ENCODE results near the gene CLSTN3. TPM values are rescaled to one million over a fixed set of nuclear protein-coding genes. Genes with fewer than 3 reads are reported as not detected.

The CLSTN3 gene
- total RNA-seq, 4 donors from 2014 or later, result 13.9 to 98.7 (median 24.4) TPM

DNA sequence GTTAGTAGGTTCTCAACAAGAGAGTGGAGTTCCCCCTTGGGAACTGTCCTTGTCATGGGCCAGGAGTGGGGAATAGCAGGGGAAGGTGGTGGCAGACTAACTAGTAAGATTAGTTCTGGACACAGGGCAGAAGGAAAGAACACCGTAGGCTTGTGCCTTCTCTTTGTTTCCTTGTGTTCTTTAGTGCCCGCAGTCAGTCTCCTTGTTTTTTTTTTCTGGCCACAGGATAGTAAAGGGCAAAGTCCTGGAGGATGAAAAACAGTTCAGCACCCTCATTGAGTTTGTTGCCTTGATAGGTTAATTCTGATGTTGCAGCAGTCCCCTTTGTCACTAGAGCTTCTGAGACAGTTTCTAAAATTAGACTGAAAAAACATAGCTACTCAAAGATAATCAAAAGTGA, 67.7 kb downstream of the CLSTN3 start:
- peak overlapping the region; percentile 52 to 79 (median 66) for H3K27ac ChIP-seq
- intact Hi-C loops (cut with DNase I; ENCODE audit: low total_unique reads), result no loop called here
- H3K4me3 ChIP-seq, result no peak overlapping the region
- WGBS, 2 donors (ENCODE audit: low coverage in 1 of 2), result 58% methylated on average over 2 of the region's 2 CpGs; no CpG with 5 or more reads in 1 of the 2 donors
- H3K27me3 ChIP-seq, result no peaks in the 10 kb centered on the region
- peaks cover 0 to 8% (median 2%) of the 10 kb centered on the region in 4 donors for H3K4me1 ChIP-seq
- no peak for DNase-seq
- H3K36me3 ChIP-seq, result peaks cover 0 to 22% (median 3%) of the 10 kb centered on the region in 4 donors
- TF ChIP-seq POLR2A (IDR thresholded peaks at IDR 0.05) (no peak), EP300 (IDR thresholded peaks at IDR 0.05; ENCODE audit: low read depth) (no peak), POLR2AphosphoS5 (IDR thresholded peaks at IDR 0.05) (peak in 1 of 3 donors; percentile 23)
- TF ChIP-seq, protein P1, sequence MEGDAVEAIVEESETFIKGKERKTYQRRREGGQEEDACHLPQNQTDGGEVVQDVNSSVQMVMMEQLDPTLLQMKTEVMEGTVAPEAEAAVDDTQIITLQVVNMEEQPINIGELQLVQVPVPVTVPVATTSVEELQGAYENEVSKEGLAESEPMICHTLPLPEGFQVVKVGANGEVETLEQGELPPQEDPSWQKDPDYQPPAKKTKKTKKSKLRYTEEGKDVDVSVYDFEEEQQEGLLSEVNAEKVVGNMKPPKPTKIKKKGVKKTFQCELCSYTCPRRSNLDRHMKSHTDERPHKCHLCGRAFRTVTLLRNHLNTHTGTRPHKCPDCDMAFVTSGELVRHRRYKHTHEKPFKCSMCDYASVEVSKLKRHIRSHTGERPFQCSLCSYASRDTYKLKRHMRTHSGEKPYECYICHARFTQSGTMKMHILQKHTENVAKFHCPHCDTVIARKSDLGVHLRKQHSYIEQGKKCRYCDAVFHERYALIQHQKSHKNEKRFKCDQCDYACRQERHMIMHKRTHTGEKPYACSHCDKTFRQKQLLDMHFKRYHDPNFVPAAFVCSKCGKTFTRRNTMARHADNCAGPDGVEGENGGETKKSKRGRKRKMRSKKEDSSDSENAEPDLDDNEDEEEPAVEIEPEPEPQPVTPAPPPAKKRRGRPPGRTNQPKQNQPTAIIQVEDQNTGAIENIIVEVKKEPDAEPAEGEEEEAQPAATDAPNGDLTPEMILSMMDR (IDR thresholded peaks at IDR 0.05), result no peak
- no peaks in the 10 kb centered on the region for H3K9me3 ChIP-seq
- in situ Hi-C loops (cut with MboI; ENCODE audit: low pct_ligation_motif_present in 1 of 4, low pct_unique_long_range_greater_than_20kb in 1 of 4, low sequenced_read_pairs in 3 of 4), result no loop called here

DNA sequence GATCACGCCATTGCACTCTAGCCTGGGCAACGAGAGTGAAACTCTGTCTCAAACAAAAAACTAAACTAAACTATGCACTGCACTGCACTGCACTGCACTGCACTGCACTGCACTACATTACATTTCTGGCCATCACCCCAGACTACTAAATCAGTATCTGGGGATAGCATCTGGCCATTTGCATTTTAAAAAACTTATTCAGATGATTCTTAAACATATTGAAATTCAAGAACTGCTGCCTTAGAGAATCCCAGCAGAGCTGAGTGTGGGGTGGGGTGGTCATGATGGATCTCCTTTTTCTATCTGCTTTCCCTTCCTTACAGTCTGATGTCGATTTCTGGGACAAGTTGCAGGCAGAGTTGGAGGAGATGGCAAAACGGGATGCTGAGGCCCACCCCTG, 72.9 kb downstream of the CLSTN3 start:
- no peak overlapping the region for H3K27ac ChIP-seq
- H3K9me3 ChIP-seq, result no peaks in the 10 kb centered on the region
- H3K36me3 ChIP-seq, result peaks cover 0 to 35% (median 14%) of the 10 kb centered on the region in 4 donors
- intact Hi-C loops (cut with DNase I; ENCODE audit: low total_unique reads), result no loop called here
- H3K4me3 ChIP-seq, result no peak overlapping the region
- no peak for TF ChIP-seq POLR2AphosphoS5 (IDR thresholded peaks at IDR 0.05)
- TF ChIP-seq, protein P1 (IDR thresholded peaks at IDR 0.05), result no peak
- H3K27me3 ChIP-seq, result no peaks in the 10 kb centered on the region
- in situ Hi-C loops (cut with MboI; ENCODE audit: low pct_ligation_motif_present in 1 of 4, low pct_unique_long_range_greater_than_20kb in 1 of 4, low sequenced_read_pairs in 3 of 4), result no loop called here
- WGBS, 2 donors (ENCODE audit: low coverage in 1 of 2), result 91 to 95% methylated on average over 4 of the region's 4 CpGs
- H3K4me1 ChIP-seq, result peaks cover 0 to 6% (median 0%) of the 10 kb centered on the region in 4 donors
- DNase-seq, result no peak

DNA sequence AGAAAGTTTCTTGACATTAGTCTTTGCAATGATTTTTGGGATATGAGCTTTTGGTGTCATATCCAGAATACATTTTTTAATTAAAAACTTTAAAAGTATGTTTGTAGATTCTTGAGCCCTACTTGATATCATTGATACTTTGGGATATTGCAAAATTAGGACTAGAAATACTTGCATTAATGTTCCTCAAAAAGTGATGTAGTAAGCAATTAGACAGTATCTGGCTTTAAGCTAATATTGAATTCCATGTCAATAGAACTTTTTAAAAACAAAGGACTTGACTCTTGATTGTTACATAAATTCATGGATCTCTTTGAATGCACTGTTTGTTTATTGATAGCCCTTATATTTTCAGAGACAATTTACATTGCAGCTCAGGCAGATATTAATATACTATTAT, 74.9 kb downstream of the CLSTN3 start:
- in situ Hi-C loops (cut with MboI; ENCODE audit: low pct_ligation_motif_present in 1 of 4, low pct_unique_long_range_greater_than_20kb in 1 of 4, low sequenced_read_pairs in 3 of 4), result no loop called here
- H3K4me3 ChIP-seq, result no peak overlapping the region
- no peak for DNase-seq
- no peaks in the 10 kb centered on the region for H3K4me1 ChIP-seq
- H3K27me3 ChIP-seq, result no peaks in the 10 kb centered on the region
- intact Hi-C loops (cut with DNase I; ENCODE audit: low total_unique reads), result no loop called here
- H3K9me3 ChIP-seq, result no peaks in the 10 kb centered on the region
- H3K27ac ChIP-seq, result no peak overlapping the region
- peaks cover 0 to 55% (median 24%) of the 10 kb centered on the region in 4 donors for H3K36me3 ChIP-seq
- TF ChIP-seq EP300 (IDR thresholded peaks at IDR 0.05; ENCODE audit: low read depth) (no peak), POLR2A (IDR thresholded peaks at IDR 0.05) (no peak), POLR2AphosphoS5 (IDR thresholded peaks at IDR 0.05) (no peak)
- TF ChIP-seq, protein P1 (IDR thresholded peaks at IDR 0.05), result no peak

DNA sequence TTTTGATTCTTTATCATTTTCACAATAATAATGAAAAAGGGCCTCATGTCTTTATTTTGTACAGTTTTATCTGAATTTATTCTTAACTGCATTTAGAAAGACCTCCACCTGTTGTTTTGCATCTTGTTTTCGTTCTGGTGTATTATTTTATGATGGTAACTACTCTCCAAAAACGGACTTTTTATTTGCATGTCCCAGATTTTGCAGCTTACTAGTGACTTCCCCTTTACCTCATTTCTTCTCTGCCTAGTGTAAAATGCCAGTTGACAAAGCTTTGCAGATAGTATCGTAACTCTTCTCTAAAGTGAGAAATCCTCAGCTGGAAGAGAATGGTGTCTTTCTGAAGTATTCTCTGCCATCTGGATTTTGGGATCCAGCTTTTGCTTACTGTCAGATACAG, 76.5 kb downstream of the CLSTN3 start:
- DNase-seq, result no peak
- no peak overlapping the region for H3K27ac ChIP-seq
- H3K4me1 ChIP-seq, result no peaks in the 10 kb centered on the region
- TF ChIP-seq POLR2A (IDR thresholded peaks at IDR 0.05) (no peak), EP300 (IDR thresholded peaks at IDR 0.05; ENCODE audit: low read depth) (no peak), POLR2AphosphoS5 (IDR thresholded peaks at IDR 0.05) (no peak)
- TF ChIP-seq, protein P1 (IDR thresholded peaks at IDR 0.05), result no peak
- 80 to 87% methylated on average over 2 to 3 of the region's 3 CpGs for WGBS, 2 donors (ENCODE audit: low coverage in 1 of 2)
- intact Hi-C loops (cut with DNase I; ENCODE audit: low total_unique reads) (no loop called here), in situ Hi-C loops (cut with MboI; ENCODE audit: low pct_ligation_motif_present in 1 of 4, low pct_unique_long_range_greater_than_20kb in 1 of 4, low sequenced_read_pairs in 3 of 4) (no loop called here)
- H3K36me3 ChIP-seq, result peaks cover 0 to 64% (median 31%) of the 10 kb centered on the region in 4 donors
- H3K27me3 ChIP-seq, result no peaks in the 10 kb centered on the region
- H3K9me3 ChIP-seq, result no peaks in the 10 kb centered on the region
- H3K4me3 ChIP-seq, result no peak overlapping the region

All from transverse colon (tissue), 4 donors.